Measurements from ENCODE around the gene MIA2.

MIA2 gene

DNA sequence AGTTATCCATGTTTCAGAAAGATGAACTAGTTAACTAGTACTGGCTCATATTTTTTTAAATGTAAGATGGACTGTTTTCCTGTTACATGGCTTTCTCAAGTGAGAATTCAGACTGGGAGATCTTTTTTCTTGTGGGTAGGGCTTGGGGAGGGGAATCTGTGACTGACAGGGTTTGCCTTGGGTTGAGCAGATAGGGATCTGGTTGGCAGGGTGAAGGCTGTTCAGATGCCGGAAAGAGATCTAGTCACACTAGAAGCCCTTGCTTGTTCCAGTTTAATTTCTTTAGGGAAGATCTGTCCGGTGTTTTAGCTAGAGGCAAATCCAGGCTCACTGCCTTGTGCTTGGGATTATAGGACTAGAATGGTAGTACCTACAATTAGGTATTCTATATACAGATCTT lies 135.3 kb downstream of the MIA2 start:
- no peak for DNase-seq
- no peaks in the 10 kb centered on the region for H3K27me3 ChIP-seq (replicated peaks)
- in situ Hi-C loops (cut with HindIII; ENCODE audit: low pct_ligation_motif_present, low sequenced_read_pairs): no loop called here
- H3K27ac ChIP-seq: no peak overlapping the region
- H3K36me3 ChIP-seq (replicated peaks): no peaks in the 10 kb centered on the region
- H3K4me3 ChIP-seq (ENCODE audit: low read depth, low read length): no peak overlapping the region
- TF ChIP-seq, protein P1, sequence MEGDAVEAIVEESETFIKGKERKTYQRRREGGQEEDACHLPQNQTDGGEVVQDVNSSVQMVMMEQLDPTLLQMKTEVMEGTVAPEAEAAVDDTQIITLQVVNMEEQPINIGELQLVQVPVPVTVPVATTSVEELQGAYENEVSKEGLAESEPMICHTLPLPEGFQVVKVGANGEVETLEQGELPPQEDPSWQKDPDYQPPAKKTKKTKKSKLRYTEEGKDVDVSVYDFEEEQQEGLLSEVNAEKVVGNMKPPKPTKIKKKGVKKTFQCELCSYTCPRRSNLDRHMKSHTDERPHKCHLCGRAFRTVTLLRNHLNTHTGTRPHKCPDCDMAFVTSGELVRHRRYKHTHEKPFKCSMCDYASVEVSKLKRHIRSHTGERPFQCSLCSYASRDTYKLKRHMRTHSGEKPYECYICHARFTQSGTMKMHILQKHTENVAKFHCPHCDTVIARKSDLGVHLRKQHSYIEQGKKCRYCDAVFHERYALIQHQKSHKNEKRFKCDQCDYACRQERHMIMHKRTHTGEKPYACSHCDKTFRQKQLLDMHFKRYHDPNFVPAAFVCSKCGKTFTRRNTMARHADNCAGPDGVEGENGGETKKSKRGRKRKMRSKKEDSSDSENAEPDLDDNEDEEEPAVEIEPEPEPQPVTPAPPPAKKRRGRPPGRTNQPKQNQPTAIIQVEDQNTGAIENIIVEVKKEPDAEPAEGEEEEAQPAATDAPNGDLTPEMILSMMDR (IDR thresholded peaks at IDR 0.05; ENCODE audit: low read depth, low read length, missing control alignments): no peak

DNA sequence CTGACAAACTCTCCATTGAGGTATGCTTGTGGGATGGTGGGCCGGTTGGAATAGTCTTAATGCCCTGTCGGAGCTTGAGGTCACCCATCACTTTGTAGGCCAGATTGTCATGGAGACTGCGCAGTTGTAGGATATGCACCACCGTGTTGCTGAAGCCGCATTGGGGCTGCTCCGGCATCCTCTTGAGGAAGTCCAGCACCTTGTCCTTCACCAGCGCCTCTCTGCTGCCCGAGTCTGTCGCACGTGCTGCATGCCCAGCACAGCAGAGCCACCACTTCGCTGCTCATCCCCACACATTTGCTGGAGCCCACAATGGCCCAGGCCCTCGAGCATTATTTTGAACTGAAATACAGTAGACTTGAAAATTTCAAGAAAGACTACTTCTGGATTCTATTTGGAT lies 136.7 kb downstream of the MIA2 start:
- H3K4me3 ChIP-seq (ENCODE audit: low read depth, low read length): no peak overlapping the region
- TF ChIP-seq, protein P1 (IDR thresholded peaks at IDR 0.05; ENCODE audit: low read depth, low read length, missing control alignments): no peak
- in situ Hi-C loops (cut with HindIII; ENCODE audit: low pct_ligation_motif_present, low sequenced_read_pairs): no loop called here

DNA sequence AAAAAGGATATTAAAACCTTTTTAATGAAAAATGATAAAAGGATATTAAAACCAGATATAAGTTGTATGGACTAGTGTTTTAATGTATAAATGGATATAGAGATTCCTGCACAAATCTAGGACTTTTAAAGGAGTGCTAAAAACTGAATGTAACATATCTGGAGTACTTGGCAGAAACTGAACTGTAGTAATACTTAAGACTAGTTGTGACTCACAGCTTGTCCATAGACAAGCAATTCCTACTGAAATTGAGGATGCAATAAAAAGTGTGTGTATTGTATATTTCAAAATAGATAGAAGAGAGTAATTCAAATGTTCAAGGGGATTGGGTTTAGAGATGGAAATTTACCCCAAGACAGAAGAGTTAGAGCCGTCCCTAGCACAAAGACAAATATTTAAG lies 138.9 kb downstream of the MIA2 start:
- H3K27me3 ChIP-seq (replicated peaks): no peaks in the 10 kb centered on the region
- H3K36me3 ChIP-seq (replicated peaks): no peaks in the 10 kb centered on the region
- in situ Hi-C loops (cut with HindIII; ENCODE audit: low pct_ligation_motif_present, low sequenced_read_pairs): no loop called here
- no peak overlapping the region for H3K27ac ChIP-seq
- no peak overlapping the region for H3K4me3 ChIP-seq (ENCODE audit: low read depth, low read length)
- TF ChIP-seq, protein P1 (IDR thresholded peaks at IDR 0.05; ENCODE audit: low read depth, low read length, missing control alignments): no peak
- no peak for DNase-seq

More for the DNA sequence above, 136.7 kb downstream of the MIA2 start:
- H3K36me3 ChIP-seq (replicated peaks): no peaks in the 10 kb centered on the region
- no peaks in the 10 kb centered on the region for H3K27me3 ChIP-seq (replicated peaks)
- H3K27ac ChIP-seq: no peak overlapping the region
- DNase-seq: no peak

DNA sequence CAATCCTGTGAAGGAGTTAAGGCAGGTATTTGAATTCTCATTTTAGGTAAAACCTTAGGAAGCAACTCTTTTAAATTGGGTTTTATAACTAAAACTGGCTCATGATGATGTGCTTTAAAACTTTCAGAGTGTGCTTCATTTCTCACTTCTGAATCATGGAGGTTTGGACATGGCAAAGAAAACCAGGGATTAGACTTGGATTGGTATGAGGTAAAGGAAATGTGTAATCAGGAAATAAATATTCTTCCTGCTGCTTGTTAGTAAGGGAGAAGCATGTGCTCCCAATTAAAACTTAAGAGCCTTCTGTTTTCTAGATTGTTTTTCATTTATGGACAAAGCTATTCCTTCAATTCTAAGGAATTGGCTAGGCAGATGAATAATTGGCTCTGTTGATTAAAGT lies 141.1 kb downstream of the MIA2 start:
- H3K27ac ChIP-seq: no peak overlapping the region
- in situ Hi-C loops (cut with HindIII; ENCODE audit: low pct_ligation_motif_present, low sequenced_read_pairs): no loop called here

DNA sequence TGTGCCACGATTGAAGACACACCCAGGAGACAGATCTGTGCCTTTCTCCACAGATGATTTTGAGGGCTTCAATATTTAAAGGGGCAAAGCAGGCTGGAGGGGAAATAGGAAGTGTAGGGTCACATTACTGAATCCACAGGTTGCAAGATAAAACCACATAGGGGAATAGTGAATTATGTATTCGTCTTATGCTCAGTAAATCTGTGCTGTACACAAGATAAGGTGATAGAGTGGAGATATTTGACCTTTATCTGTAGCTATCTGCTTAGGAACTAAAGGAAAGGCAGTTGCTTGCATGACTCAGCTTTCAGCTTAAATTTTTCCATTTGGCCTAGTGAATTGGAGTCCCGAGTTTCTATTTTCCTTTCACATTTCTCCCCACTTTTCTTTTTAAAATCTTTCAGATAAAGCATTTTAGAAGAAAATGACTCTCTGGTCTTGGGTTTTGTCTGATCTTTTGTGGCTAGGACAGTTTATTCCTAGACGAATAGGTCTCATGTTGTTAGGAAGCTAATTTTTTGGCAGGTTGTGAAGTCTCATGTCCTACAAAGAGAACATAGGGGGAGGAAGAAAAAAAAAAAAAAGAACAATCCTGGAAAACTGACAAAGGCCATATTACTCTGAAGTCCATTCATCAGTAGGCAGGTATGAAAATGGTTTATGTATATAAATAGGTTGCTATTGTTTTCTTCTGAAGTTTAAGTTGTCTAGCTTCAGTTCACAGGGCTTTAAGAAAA lies 143.1 kb downstream of the MIA2 start:
- H3K4me3 ChIP-seq (ENCODE audit: low read depth, low read length): no peak overlapping the region
- peak overlapping the region; percentile 61 for H3K27ac ChIP-seq
- TF ChIP-seq, protein P1 (IDR thresholded peaks at IDR 0.05; ENCODE audit: low read depth, low read length, missing control alignments): no peak
- no peaks in the 10 kb centered on the region for H3K27me3 ChIP-seq (replicated peaks)
- H3K36me3 ChIP-seq (replicated peaks): no peaks in the 10 kb centered on the region
- no peak for DNase-seq
- in situ Hi-C loops (cut with HindIII; ENCODE audit: low pct_ligation_motif_present, low sequenced_read_pairs): no loop called here

More for the DNA sequence above, 141.1 kb downstream of the MIA2 start:
- Histone ChIP-seq H3K4me3 (ENCODE audit: low read depth, low read length) (no peak overlapping the region), H3K36me3 (replicated peaks) (no peaks in the 10 kb centered on the region), H3K27me3 (replicated peaks) (no peaks in the 10 kb centered on the region)
- no peak for DNase-seq
- TF ChIP-seq, protein P1 (IDR thresholded peaks at IDR 0.05; ENCODE audit: low read depth, low read length, missing control alignments): no peak

DNA sequence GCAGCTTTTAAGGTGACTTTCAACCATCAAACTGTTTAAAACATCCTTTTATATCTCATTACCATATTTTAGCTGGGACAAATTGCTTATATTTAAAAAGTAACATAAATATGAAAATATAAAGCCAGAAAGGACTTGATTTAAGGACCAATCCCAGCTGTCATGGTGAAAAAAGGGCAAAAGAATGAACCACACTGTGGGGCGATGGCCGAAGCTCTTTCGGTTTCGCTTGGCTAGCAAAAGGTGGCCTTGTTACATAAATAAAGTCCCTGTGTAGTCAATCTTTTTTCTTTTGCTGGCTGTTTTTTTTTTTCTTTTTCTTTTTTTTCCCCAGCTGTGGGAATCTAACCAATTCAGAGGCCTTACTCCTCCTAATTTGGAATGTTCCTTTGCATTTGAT lies 147.7 kb downstream of the MIA2 start:
- no peak overlapping the region for H3K27ac ChIP-seq
- no peaks in the 10 kb centered on the region for H3K27me3 ChIP-seq (replicated peaks)
- H3K4me3 ChIP-seq (ENCODE audit: low read depth, low read length): no peak overlapping the region
- TF ChIP-seq, protein P1 (IDR thresholded peaks at IDR 0.05; ENCODE audit: low read depth, low read length, missing control alignments): no peak
- in situ Hi-C loops (cut with HindIII; ENCODE audit: low pct_ligation_motif_present, low sequenced_read_pairs): no loop called here
- no peaks in the 10 kb centered on the region for H3K36me3 ChIP-seq (replicated peaks)
- no peak for DNase-seq
